Measurements from ENCODE around the gene CCDC7.

The CCDC7 gene

GRCh38 chr10:32446536-32447406 is 831 bp downstream of the CCDC7 start:
- no peak for TF ChIP-seq CTCF (IDR thresholded peaks at IDR 0.05; ENCODE audit: low read depth, low read length, missing control alignments)
- H3K4me3 ChIP-seq (replicated peaks; ENCODE audit: low read depth, low read length) = peak overlapping the region; percentile 70
- DNase-seq (ENCODE audit: extremely low read depth, low read depth) = no peak

- no peak for DNase-seq (ENCODE audit: extremely low read depth, low read depth)
- no peak overlapping the region for H3K4me3 ChIP-seq (replicated peaks; ENCODE audit: low read depth, low read length)
- TF ChIP-seq CTCF (IDR thresholded peaks at IDR 0.05; ENCODE audit: low read depth, low read length, missing control alignments) = no peak
Measured at GRCh38 chr10:32454148-32454547, 8.2 kb downstream of the CCDC7 start.

GRCh38 chr10:32459051-32459698 is 13.2 kb downstream of the CCDC7 start:
- no peak for DNase-seq (ENCODE audit: extremely low read depth, low read depth)
- no peak overlapping the region for H3K4me3 ChIP-seq (replicated peaks; ENCODE audit: low read depth, low read length)
- TF ChIP-seq CTCF (IDR thresholded peaks at IDR 0.05; ENCODE audit: low read depth, low read length, missing control alignments) = no peak

GRCh38 chr10:32461203-32461602 is 15.3 kb downstream of the CCDC7 start:
- TF ChIP-seq CTCF (IDR thresholded peaks at IDR 0.05; ENCODE audit: low read depth, low read length, missing control alignments) = no peak
- no peak for DNase-seq (ENCODE audit: extremely low read depth, low read depth)
- H3K4me3 ChIP-seq (replicated peaks; ENCODE audit: low read depth, low read length) = no peak overlapping the region

GRCh38 chr10:32471232-32471631 is 25.3 kb downstream of the CCDC7 start:
- DNase-seq (ENCODE audit: extremely low read depth, low read depth) = no peak
- TF ChIP-seq CTCF (IDR thresholded peaks at IDR 0.05; ENCODE audit: low read depth, low read length, missing control alignments) = no peak
- H3K4me3 ChIP-seq (replicated peaks; ENCODE audit: low read depth, low read length) = no peak overlapping the region

- H3K4me3 ChIP-seq (replicated peaks; ENCODE audit: low read depth, low read length) = no peak overlapping the region
- no peak for TF ChIP-seq CTCF (IDR thresholded peaks at IDR 0.05; ENCODE audit: low read depth, low read length, missing control alignments)
- no peak for DNase-seq (ENCODE audit: extremely low read depth, low read depth)
Measured at GRCh38 chr10:32477499-32477898, 31.6 kb downstream of the CCDC7 start.
